HepG2 (cell line): ENCODE data around the gene PACS1. TPM values are rescaled to one million over a fixed set of nuclear protein-coding genes. Genes with fewer than 3 reads are reported as not detected.

Source experiments
- EEA1 ChIP-seq: sonication (generic); formaldehyde crosslinking; IDR thresholded peaks from 2 replicates; pipeline ENCODE4 v1.5.1; 2020; ENCODE audit warnings: mild to moderate bottlenecking, missing genetic modification reagents, borderline replicate concordance
- ETV5 ChIP-seq: IDR thresholded peaks from 2 replicates; pipeline ENCODE4 v1.6.1; 2018; ENCODE audit warnings: missing biosample characterization, missing genetic modification reagents, inconsistent platforms, borderline replicate concordance
- FOSL1 ChIP-seq: sonication (generic); formaldehyde crosslinking; IDR thresholded peaks from 2 replicates; pipeline ENCODE4 v1.9.0; 2021; ENCODE audit warnings: missing genetic modification reagents, borderline replicate concordance
- KMT2A ChIP-seq: sonication (generic); formaldehyde crosslinking; IDR thresholded peaks from 2 replicates; pipeline ENCODE4 v1.4.0; 2020; ENCODE audit warnings: missing genetic modification reagents
- MIER2 ChIP-seq: IDR thresholded peaks from 2 replicates; pipeline ENCODE4 v1.6.1; 2016; ENCODE audit warnings: missing biosample characterization, missing genetic modification reagents
- MXI1 ChIP-seq: IDR thresholded peaks from 3 replicates; pipeline ENCODE4 v1.6.1; 2012; ENCODE audit warnings: low read depth, low read length, inconsistent platforms, borderline replicate concordance
- NCOA5 ChIP-seq: sonication (generic); formaldehyde crosslinking; IDR thresholded peaks from 2 replicates; pipeline ENCODE4 v1.4.0; 2020; ENCODE audit warnings: missing genetic modification reagents
- SETDB1 ChIP-seq: sonication (generic); formaldehyde crosslinking; IDR thresholded peaks from 2 replicates; pipeline ENCODE4 v1.5.1; 2020; ENCODE audit warnings: missing genetic modification reagents, mild to moderate bottlenecking, borderline replicate concordance
- SNAI1 ChIP-seq: sonication (generic); formaldehyde crosslinking; IDR thresholded peaks from 2 replicates; pipeline ENCODE4 v1.5.0; 2020; ENCODE audit warnings: mild to moderate bottlenecking, missing genetic modification reagents, borderline replicate concordance
- SRSF4 ChIP-seq: fragments of 200-400 bp; formaldehyde crosslinking; IDR thresholded peaks from one replicate; pipeline ENCODE4 v1.6.1; 2018; ENCODE audit warnings: mild to moderate bottlenecking, low read depth, low read length, moderate library complexity; ENCODE audit not compliant: poor library complexity, severe bottlenecking
- TAF1 ChIP-seq: sonication (generic); formaldehyde crosslinking; IDR thresholded peaks from 2 replicates; pipeline ENCODE4 v1.4.0; 2020; ENCODE audit warnings: missing genetic modification reagents
- TAF15 ChIP-seq: fragments of 200-400 bp; formaldehyde crosslinking; IDR thresholded peaks from one replicate; pipeline ENCODE4 v1.6.1; 2018; ENCODE audit warnings: mild to moderate bottlenecking, low read depth, low read length; ENCODE audit not compliant: poor library complexity, severe bottlenecking
- THAP11 ChIP-seq: IDR thresholded peaks from 2 replicates; pipeline ENCODE4 v1.6.1; 2016; ENCODE audit warnings: missing biosample characterization, missing genetic modification reagents
- ZFP62 ChIP-seq: sonication (generic); formaldehyde crosslinking; IDR thresholded peaks from 2 replicates; pipeline ENCODE4 v1.4.0; 2020; ENCODE audit warnings: missing genetic modification reagents
- ZNF251 ChIP-seq: sonication (generic); formaldehyde crosslinking; IDR thresholded peaks from 2 replicates; pipeline ENCODE4 v1.9.0; 2021; ENCODE audit warnings: mild to moderate bottlenecking, missing genetic modification reagents
- ZNF468 ChIP-seq: sonication (generic); formaldehyde crosslinking; IDR thresholded peaks from 2 replicates; pipeline ENCODE4 v1.8.0; 2022; ENCODE audit warnings: mild to moderate bottlenecking, moderate library complexity, missing genetic modification reagents
- ZNF547 ChIP-seq: sonication (generic); formaldehyde crosslinking; IDR thresholded peaks from 2 replicates; pipeline ENCODE4 v1.5.1; 2020; ENCODE audit warnings: mild to moderate bottlenecking, missing genetic modification reagents
- ZNF7 ChIP-seq: IDR thresholded peaks from 2 replicates; pipeline ENCODE4 v1.6.1; 2016; ENCODE audit warnings: missing biosample characterization, missing genetic modification reagents
- ZNF782 ChIP-seq: sonication (generic); formaldehyde crosslinking; IDR thresholded peaks from 2 replicates; pipeline ENCODE4 v1.4.0; 2020; ENCODE audit warnings: missing genetic modification reagents, mild to moderate bottlenecking, borderline replicate concordance
- ZNF792 ChIP-seq: IDR thresholded peaks from 2 replicates; pipeline ENCODE4 v1.6.1; 2016
- polyA plus RNA-seq, 8 experiments: library from polyadenylated mRNA; depleted of rRNA in 3 of 8; stranded (reverse) in 7 of 8; unstranded in 1 of 8; fragments of >200 nt; fragmentation: Illumina TruSeq in 4 of 8; extraction: Trizol in 4 of 8; gene quantifications; 2 replicates each; pipeline versions ENCODE4 v1.2.1 to v1.2.3, GENCODE V29; 2011 to 2016; ENCODE audit warnings: low read depth in 4 of 8, missing spikeins in 1 of 8, mixed read lengths in 1 of 8; ENCODE audit not compliant: insufficient read depth in 1 of 8
- total RNA-seq, 5 experiments: library from RNA; depleted of rRNA; stranded (reverse); fragments of >200 nt; fragmentation: Illumina TruSeq; extraction: Trizol; gene quantifications; 2 replicates each; pipeline ENCODE4 v1.2.3, GENCODE V29; 2016; ENCODE audit warnings: low read depth in 1 of 5
- TF ChIP-seq, protein P1 (sequence below): sonication (generic); formaldehyde crosslinking; IDR thresholded peaks from 2 replicates; pipeline ENCODE4 v1.4.0; 2020; ENCODE audit warnings: mild to moderate bottlenecking, missing genetic modification reagents, borderline replicate concordance
- TF ChIP-seq, protein P2 (sequence below): sonication (generic); formaldehyde crosslinking; conservative IDR thresholded peaks from 2 replicates; pipeline ENCODE4 v1.4.0; 2020; ENCODE audit warnings: missing genetic modification reagents
- TF ChIP-seq, protein P3 (sequence below): sonication (generic); formaldehyde crosslinking; IDR thresholded peaks from 2 replicates; pipeline ENCODE4 v1.4.0; 2020; ENCODE audit warnings: mild to moderate bottlenecking, low read depth, missing genetic modification reagents

PACS1 gene
- total and polyA plus RNA-seq, 2 of the 13 experiments (the other 11 are each of a cell fraction or from before 2014, with no cell fraction given): 7.6 to 8.6 TPM

DNA sequence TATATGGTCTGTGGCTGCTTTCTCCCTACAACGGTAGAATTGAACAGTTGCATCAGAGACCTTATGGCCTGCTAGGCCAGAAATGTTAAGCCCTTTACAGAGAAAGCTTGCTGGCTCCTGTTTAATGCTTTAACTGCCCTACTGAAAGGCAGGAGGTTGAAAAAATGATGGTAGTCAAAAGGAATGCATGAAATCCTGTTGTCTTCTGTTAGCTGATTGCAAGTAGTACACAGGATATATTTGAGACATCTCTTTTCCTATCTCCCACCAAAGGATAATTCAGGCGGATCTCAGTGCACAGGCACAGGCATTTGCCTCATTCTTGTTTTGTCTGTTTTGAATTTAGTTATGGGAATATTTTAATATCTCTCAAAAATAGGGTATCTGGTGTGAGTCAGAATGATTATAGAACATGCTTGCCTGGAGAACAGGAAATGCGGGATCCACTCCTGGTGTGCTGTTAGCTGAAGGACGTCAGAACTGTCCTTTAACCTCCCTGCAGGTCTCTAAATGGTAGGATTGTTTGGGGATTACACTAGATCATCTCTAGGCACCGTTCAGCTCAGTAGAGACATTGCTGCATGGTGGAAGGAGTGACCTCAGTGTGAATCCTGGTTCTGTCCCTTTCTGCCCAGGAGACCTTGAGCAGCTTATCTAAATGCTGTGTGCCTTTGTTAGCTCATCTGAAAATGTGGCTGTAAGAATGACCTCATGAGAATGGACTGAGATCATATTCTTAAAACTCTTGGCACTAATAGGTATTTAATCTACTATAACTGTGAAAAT lies 49.5 kb downstream of the PACS1 start (continued):
- TF ChIP-seq, protein P1, sequence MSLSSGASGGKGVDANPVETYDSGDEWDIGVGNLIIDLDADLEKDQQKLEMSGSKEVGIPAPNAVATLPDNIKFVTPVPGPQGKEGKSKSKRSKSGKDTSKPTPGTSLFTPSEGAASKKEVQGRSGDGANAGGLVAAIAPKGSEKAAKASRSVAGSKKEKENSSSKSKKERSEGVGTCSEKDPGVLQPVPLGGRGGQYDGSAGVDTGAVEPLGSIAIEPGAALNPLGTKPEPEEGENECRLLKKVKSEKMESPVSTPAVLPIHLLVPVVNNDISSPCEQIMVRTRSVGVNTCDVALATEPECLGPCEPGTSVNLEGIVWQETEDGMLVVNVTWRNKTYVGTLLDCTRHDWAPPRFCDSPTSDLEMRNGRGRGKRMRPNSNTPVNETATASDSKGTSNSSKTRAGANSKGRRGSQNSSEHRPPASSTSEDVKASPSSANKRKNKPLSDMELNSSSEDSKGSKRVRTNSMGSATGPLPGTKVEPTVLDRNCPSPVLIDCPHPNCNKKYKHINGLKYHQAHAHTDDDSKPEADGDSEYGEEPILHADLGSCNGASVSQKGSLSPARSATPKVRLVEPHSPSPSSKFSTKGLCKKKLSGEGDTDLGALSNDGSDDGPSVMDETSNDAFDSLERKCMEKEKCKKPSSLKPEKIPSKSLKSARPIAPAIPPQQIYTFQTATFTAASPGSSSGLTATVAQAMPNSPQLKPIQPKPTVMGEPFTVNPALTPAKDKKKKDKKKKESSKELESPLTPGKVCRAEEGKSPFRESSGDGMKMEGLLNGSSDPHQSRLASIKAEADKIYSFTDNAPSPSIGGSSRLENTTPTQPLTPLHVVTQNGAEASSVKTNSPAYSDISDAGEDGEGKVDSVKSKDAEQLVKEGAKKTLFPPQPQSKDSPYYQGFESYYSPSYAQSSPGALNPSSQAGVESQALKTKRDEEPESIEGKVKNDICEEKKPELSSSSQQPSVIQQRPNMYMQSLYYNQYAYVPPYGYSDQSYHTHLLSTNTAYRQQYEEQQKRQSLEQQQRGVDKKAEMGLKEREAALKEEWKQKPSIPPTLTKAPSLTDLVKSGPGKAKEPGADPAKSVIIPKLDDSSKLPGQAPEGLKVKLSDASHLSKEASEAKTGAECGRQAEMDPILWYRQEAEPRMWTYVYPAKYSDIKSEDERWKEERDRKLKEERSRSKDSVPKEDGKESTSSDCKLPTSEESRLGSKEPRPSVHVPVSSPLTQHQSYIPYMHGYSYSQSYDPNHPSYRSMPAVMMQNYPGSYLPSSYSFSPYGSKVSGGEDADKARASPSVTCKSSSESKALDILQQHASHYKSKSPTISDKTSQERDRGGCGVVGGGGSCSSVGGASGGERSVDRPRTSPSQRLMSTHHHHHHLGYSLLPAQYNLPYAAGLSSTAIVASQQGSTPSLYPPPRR (CRISPR knock-in tag): no peak
- TF ChIP-seq SRSF4: no peak
- no peak for TF ChIP-seq SETDB1 (CRISPR knock-in tag)
- TF ChIP-seq THAP11 (CRISPR knock-in tag): peak; percentile 49; the same call in 1 of the 2 replicates
- no peak for TF ChIP-seq ZFP62 (CRISPR knock-in tag)
- TF ChIP-seq NCOA5 (CRISPR knock-in tag): no peak
- no peak for TF ChIP-seq SNAI1
- TF ChIP-seq TAF15: no peak
- TF ChIP-seq MXI1: no peak
- TF ChIP-seq TAF1 (CRISPR knock-in tag): no peak
- no peak for TF ChIP-seq ZNF7 (CRISPR knock-in tag)
- no peak for TF ChIP-seq ZNF547 (CRISPR knock-in tag)
- TF ChIP-seq ETV5 (CRISPR knock-in tag): peak; percentile 62; the same call in 1 of the 2 replicates
- TF ChIP-seq, protein P2, sequence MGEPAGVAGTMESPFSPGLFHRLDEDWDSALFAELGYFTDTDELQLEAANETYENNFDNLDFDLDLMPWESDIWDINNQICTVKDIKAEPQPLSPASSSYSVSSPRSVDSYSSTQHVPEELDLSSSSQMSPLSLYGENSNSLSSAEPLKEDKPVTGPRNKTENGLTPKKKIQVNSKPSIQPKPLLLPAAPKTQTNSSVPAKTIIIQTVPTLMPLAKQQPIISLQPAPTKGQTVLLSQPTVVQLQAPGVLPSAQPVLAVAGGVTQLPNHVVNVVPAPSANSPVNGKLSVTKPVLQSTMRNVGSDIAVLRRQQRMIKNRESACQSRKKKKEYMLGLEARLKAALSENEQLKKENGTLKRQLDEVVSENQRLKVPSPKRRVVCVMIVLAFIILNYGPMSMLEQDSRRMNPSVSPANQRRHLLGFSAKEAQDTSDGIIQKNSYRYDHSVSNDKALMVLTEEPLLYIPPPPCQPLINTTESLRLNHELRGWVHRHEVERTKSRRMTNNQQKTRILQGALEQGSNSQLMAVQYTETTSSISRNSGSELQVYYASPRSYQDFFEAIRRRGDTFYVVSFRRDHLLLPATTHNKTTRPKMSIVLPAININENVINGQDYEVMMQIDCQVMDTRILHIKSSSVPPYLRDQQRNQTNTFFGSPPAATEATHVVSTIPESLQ: no peak
- TF ChIP-seq EEA1 (CRISPR knock-in tag): no peak
- no peak for TF ChIP-seq ZNF468 (CRISPR knock-in tag)
- TF ChIP-seq, protein P3, sequence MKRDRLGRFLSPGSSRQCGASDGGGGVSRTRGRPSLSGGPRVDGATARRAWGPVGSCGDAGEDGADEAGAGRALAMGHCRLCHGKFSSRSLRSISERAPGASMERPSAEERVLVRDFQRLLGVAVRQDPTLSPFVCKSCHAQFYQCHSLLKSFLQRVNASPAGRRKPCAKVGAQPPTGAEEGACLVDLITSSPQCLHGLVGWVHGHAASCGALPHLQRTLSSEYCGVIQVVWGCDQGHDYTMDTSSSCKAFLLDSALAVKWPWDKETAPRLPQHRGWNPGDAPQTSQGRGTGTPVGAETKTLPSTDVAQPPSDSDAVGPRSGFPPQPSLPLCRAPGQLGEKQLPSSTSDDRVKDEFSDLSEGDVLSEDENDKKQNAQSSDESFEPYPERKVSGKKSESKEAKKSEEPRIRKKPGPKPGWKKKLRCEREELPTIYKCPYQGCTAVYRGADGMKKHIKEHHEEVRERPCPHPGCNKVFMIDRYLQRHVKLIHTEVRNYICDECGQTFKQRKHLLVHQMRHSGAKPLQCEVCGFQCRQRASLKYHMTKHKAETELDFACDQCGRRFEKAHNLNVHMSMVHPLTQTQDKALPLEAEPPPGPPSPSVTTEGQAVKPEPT: no peak
- TF ChIP-seq ZNF792: no peak
- TF ChIP-seq KMT2A: no peak
- no peak for TF ChIP-seq MIER2
- TF ChIP-seq FOSL1 (CRISPR knock-in tag): no peak
- TF ChIP-seq ZNF782 (CRISPR knock-in tag): no peak
- TF ChIP-seq ZNF251: no peak
